Thymus (tissue), 11 donors: ENCODE data around the gene SH3GL3. TPM values are rescaled to one million over a fixed set of nuclear protein-coding genes. Genes with fewer than 3 reads are reported as not detected.

Source experiments
- DNase-seq, 9 donors: peaks; one replicate each; pipeline ENCODE4 v3.0.0-alpha.2; 2013; ENCODE audit warnings: low spot score in 9 of 9, low read depth in 6 of 9, missing footprints in 1 of 9
- H3K27ac ChIP-seq, 2 donors: one replicate each; pipeline ENCODE4 v1.5.1; 2013; ENCODE audit warnings: control low read depth in 1 of 2, low read depth in 1 of 2, low read length in 1 of 2, mild to moderate bottlenecking in 1 of 2, moderate library complexity in 1 of 2
- H3K27me3 ChIP-seq, 2 donors: one replicate each; pipeline ENCODE4 v1.5.1; 2013; ENCODE audit warnings: low read length in 1 of 2; ENCODE audit not compliant: control insufficient read depth in 2 of 2, insufficient read depth in 1 of 2
- H3K36me3 ChIP-seq, 2 donors: one replicate each; pipeline ENCODE4 v1.5.1; 2013; ENCODE audit warnings: low read length in 1 of 2, mild to moderate bottlenecking in 1 of 2, moderate library complexity in 1 of 2; ENCODE audit not compliant: control insufficient read depth in 2 of 2, insufficient read depth in 2 of 2
- H3K4me1 ChIP-seq, 2 donors: one replicate each; pipeline ENCODE4 v1.5.1; 2013; ENCODE audit warnings: low read length in 2 of 2; ENCODE audit not compliant: control insufficient read depth in 2 of 2, insufficient read depth in 2 of 2
- H3K4me3 ChIP-seq, 2 donors: one replicate each; pipeline ENCODE4 v1.5.1; 2013; ENCODE audit warnings: low read length in 2 of 2, control low read depth in 1 of 2, mild to moderate bottlenecking in 1 of 2
- H3K9me3 ChIP-seq, 2 donors: one replicate each; pipeline ENCODE4 v1.5.1; 2013; ENCODE audit warnings: low read length in 1 of 2, mild to moderate bottlenecking in 1 of 2; ENCODE audit not compliant: control insufficient read depth in 2 of 2, insufficient read depth in 1 of 2
- WGBS: extraction: QIAGEN DNeasy Blood & Tissue Kit; methylation state at CpG from one replicate; pipeline ENCODE4 v1.1.7; 2013; 5-methylcytosine and 5-hydroxymethylcytosine counted together
- polyA plus RNA-seq: library from polyadenylated mRNA; stranded (reverse); fragments of 200-250 nt; gene quantifications from one replicate; pipeline ENCODE4 v1.2.3, GENCODE V29; 2013
- total RNA-seq: library from RNA; stranded (reverse); fragments of 120-200 nt; gene quantifications from one replicate; pipeline ENCODE4 v1.2.4, GENCODE V29; 2013
- donor health status: healthy.

SH3GL3 gene
- total and polyA plus RNA-seq, 2 donors: 2.2 to 3.3 TPM

GRCh38 chr15:83538682-83539081, 91.5 kb downstream of the SH3GL3 start:
- no peaks in the 10 kb centered on the region for H3K36me3 ChIP-seq
- H3K4me1 ChIP-seq: peaks cover 7 to 10% of the 10 kb centered on the region in 2 donors
- no peak for DNase-seq
- H3K4me3 ChIP-seq: no peak overlapping the region
- no peaks in the 10 kb centered on the region for H3K9me3 ChIP-seq
- H3K27ac ChIP-seq: no peak overlapping the region
- no peaks in the 10 kb centered on the region for H3K27me3 ChIP-seq

- Histone ChIP-seq H3K36me3 (no peaks in the 10 kb centered on the region), H3K4me1 (peaks cover 0 to 3% of the 10 kb centered on the region in 2 donors)
- no peak for DNase-seq
These were observed 98.8 kb downstream of the SH3GL3 start for GRCh38 chr15:83545804-83546511.

GRCh38 chr15:83546512-83546888, 99.4 kb downstream of the SH3GL3 start:
- no peak overlapping the region for H3K4me3 ChIP-seq
- no peak for DNase-seq
- H3K9me3 ChIP-seq: no peaks in the 10 kb centered on the region
- H3K4me1 ChIP-seq: peaks cover 0 to 3% of the 10 kb centered on the region in 2 donors
- peaks cover 0 to 4% of the 10 kb centered on the region in 2 donors for H3K27me3 ChIP-seq
- H3K36me3 ChIP-seq: no peaks in the 10 kb centered on the region
- H3K27ac ChIP-seq: no peak overlapping the region

More at GRCh38 chr15:83545804-83546511, 98.8 kb downstream of the SH3GL3 start:
- 97% methylated on average over 1 of the region's 1 CpG for WGBS
- peaks cover 0 to 4% of the 10 kb centered on the region in 2 donors for H3K27me3 ChIP-seq
- H3K4me3 ChIP-seq: no peak overlapping the region
- H3K27ac ChIP-seq: no peak overlapping the region
- no peaks in the 10 kb centered on the region for H3K9me3 ChIP-seq

- no peak for DNase-seq
- no peaks in the 10 kb centered on the region for H3K36me3 ChIP-seq
- 97% methylated on average over 4 of the region's 4 CpGs for WGBS
- H3K27me3 ChIP-seq: peaks cover 0 to 4% of the 10 kb centered on the region in 2 donors
- peaks cover 0 to 3% of the 10 kb centered on the region in 2 donors for H3K4me1 ChIP-seq
- H3K9me3 ChIP-seq: no peaks in the 10 kb centered on the region
- H3K27ac ChIP-seq: no peak overlapping the region
- no peak overlapping the region for H3K4me3 ChIP-seq
These were observed 100.0 kb downstream of the SH3GL3 start for GRCh38 chr15:83547168-83547567.

GRCh38 chr15:83549623-83550022, 102.5 kb downstream of the SH3GL3 start:
- Histone ChIP-seq H3K9me3 (no peaks in the 10 kb centered on the region), H3K27me3 (peaks cover 0 to 4% of the 10 kb centered on the region in 2 donors), H3K4me3 (no peak overlapping the region), H3K4me1 (peaks cover 0 to 3% of the 10 kb centered on the region in 2 donors), H3K27ac (no peak overlapping the region), H3K36me3 (no peaks in the 10 kb centered on the region)
- DNase-seq: no peak
- WGBS: 10% methylated on average over 1 of the region's 1 CpG

GRCh38 chr15:83554558-83554957, 107.4 kb downstream of the SH3GL3 start:
- Histone ChIP-seq H3K4me1 (peaks cover 0 to 6% of the 10 kb centered on the region in 2 donors), H3K27ac (no peak overlapping the region), H3K27me3 (peaks cover 0 to 4% of the 10 kb centered on the region in 2 donors), H3K4me3 (no peak overlapping the region), H3K9me3 (no peaks in the 10 kb centered on the region), H3K36me3 (no peaks in the 10 kb centered on the region)
- no peak for DNase-seq
- 96% methylated on average over 5 of the region's 5 CpGs for WGBS

GRCh38 chr15:83555383-83555782, 108.2 kb downstream of the SH3GL3 start:
- DNase-seq: no peak
- no peaks in the 10 kb centered on the region for H3K27me3 ChIP-seq
- H3K36me3 ChIP-seq: no peaks in the 10 kb centered on the region
- WGBS: 94% methylated on average over 2 of the region's 2 CpGs
- H3K4me3 ChIP-seq: no peak overlapping the region
- no peak overlapping the region for H3K27ac ChIP-seq
- no peaks in the 10 kb centered on the region for H3K9me3 ChIP-seq
- peaks cover 0 to 3% of the 10 kb centered on the region in 2 donors for H3K4me1 ChIP-seq

- Histone ChIP-seq H3K4me3 (no peak overlapping the region), H3K9me3 (no peaks in the 10 kb centered on the region), H3K27ac (no peak overlapping the region), H3K27me3 (no peaks in the 10 kb centered on the region), H3K36me3 (no peaks in the 10 kb centered on the region), H3K4me1 (peaks cover 0 to 3% of the 10 kb centered on the region in 2 donors)
- 67% methylated on average over 3 of the region's 3 CpGs for WGBS
- DNase-seq: no peak
These were observed 108.9 kb downstream of the SH3GL3 start for GRCh38 chr15:83556068-83556467.

GRCh38 chr15:83556754-83557153, 109.6 kb downstream of the SH3GL3 start:
- no peaks in the 10 kb centered on the region for H3K27me3 ChIP-seq
- DNase-seq: no peak
- H3K9me3 ChIP-seq: no peaks in the 10 kb centered on the region
- 97% methylated on average over 7 of the region's 7 CpGs for WGBS
- H3K4me1 ChIP-seq: peaks cover 0 to 3% of the 10 kb centered on the region in 2 donors
- no peaks in the 10 kb centered on the region for H3K36me3 ChIP-seq
- H3K27ac ChIP-seq: no peak overlapping the region
- no peak overlapping the region for H3K4me3 ChIP-seq
